Body of pancreas (tissue), 4 donors: Measurements from ENCODE around the gene CCR9. TPM values are rescaled to one million over a fixed set of nuclear protein-coding genes. Genes with fewer than 3 reads are reported as not detected.

Source experiments
- ATAC-seq: fragments of 150-250 bp; one replicate; pipeline ENCODE4 v1.9.1; 2016
- DNase-seq, 4 donors: peaks; one replicate each; pipeline ENCODE4 v3.0.0-alpha.2; 2019
- H3K27ac ChIP-seq, 4 donors: fragments of 200-600 bp; sonication (generic); 1 replicate in 3 of 4; 2 replicates in 1 of 4; pipeline versions ENCODE4 v1.5.1 to v1.6.1; 2016 to 2019; ENCODE audit warnings: mild to moderate bottlenecking in 1 of 4, mixed read lengths in 1 of 4, moderate library complexity in 1 of 4
- H3K27me3 ChIP-seq, 2 donors: fragments of 200-600 bp; sonication (generic); one replicate each; pipeline ENCODE4 v1.6.0; 2016; ENCODE audit warnings: mild to moderate bottlenecking in 1 of 2
- H3K36me3 ChIP-seq, 2 donors: fragments of 200-600 bp; sonication (generic); replicated peaks in 1 of 2; 2 replicates each; pipeline ENCODE4 v1.5.1; 2016; ENCODE audit warnings: low read depth in 2 of 2; ENCODE audit not compliant: insufficient read depth in 1 of 2
- H3K4me1 ChIP-seq: fragments of 200-600 bp; sonication (generic); one replicate; pipeline ENCODE4 v1.6.0; 2016
- H3K4me3 ChIP-seq, 2 donors: fragments of 200-600 bp; sonication (generic); 1 replicate in 1 of 2; 2 replicates in 1 of 2; pipeline ENCODE4 v1.5.1; 2016 to 2019
- H3K9me3 ChIP-seq, 3 donors: fragments of 200-600 bp; sonication (generic); 1 replicate in 2 of 3; 2 replicates in 1 of 3; pipeline ENCODE4 v1.5.1; 2016
- POLR2A ChIP-seq, 3 donors: fragments of 450-650 bp; IDR thresholded peaks; one replicate each; pipeline ENCODE4 v1.6.1; 2016; ENCODE audit warnings: antibody characterized with exemption in 3 of 3, mild to moderate bottlenecking in 2 of 3
- WGBS, 2 donors: methylation state at CpG; one replicate each; pipeline ENCODE4 v1.1.5; 2017; 5-methylcytosine and 5-hydroxymethylcytosine counted together
- intact Hi-C: fragments of 100-400 bp; cut with DNase I; formaldehyde crosslinking; loops from one replicate; pipeline ENCODE4 v1.15.1; 2023
- total RNA-seq, 2 donors: library from RNA; depleted of rRNA; stranded (reverse); fragments of >200 nt; gene quantifications; one replicate each; pipeline ENCODE4 v1.1.0, GENCODE V29; 2016
- TF ChIP-seq, protein P1 (sequence below), 7 experiments: fragments of 450-650 bp in 4 of 7; fragments of 200-600 bp in 3 of 7; sonication (generic) in 3 of 7; IDR thresholded peaks; one replicate each; pipeline ENCODE4 v1.5.1; 2016 to 2019; ENCODE audit warnings: antibody characterized with exemption in 7 of 7

Gene CCR9
- total RNA-seq, 2 donors from 2014 or later, result not detected

DNA sequence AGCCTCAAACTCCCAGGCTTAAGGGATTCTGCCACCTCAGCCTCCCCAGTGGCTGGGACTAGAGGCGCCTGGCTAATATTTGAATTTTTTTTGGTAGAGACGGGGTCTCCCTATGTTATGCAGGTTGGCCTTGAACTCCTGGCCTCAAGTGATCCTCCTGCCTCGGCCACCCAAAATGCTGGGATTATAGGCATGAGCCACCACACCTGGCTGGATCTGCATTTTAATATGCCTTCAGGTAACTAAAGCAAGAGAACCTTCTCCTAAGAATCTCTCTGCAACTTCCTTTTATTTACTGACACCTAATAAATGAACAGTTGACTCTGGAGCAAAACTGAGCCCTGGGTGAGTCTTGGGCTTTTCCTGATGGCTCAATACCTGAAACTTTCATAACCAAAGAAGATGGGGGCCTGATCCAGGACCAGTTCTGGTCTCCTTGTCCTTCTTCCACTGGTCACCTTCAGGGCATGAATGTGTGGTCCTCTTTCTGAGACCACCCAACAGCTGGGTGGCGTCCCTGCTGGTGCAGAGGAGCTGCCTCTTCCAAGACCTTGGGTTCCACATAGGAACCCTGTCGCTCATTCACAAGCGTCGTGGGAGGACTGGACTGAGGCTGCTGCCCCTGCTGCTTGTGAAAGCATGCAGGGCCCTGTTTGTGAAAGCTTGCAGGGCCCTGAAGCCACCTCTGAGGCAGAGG lies 28.2 kb downstream of the CCR9 start:
- Histone ChIP-seq H3K27ac (no peak overlapping the region), H3K4me1 (no peaks in the 10 kb centered on the region), H3K27me3 (no peaks in the 10 kb centered on the region), H3K9me3 (no peaks in the 10 kb centered on the region), H3K36me3 (peaks cover 0 to 6% of the 10 kb centered on the region in 2 donors), H3K4me3 (no peak overlapping the region)
- ATAC-seq (no peak), DNase-seq (no peak)
- TF ChIP-seq POLR2A (IDR thresholded peaks at IDR 0.05), result no peak
- TF ChIP-seq, protein P1, sequence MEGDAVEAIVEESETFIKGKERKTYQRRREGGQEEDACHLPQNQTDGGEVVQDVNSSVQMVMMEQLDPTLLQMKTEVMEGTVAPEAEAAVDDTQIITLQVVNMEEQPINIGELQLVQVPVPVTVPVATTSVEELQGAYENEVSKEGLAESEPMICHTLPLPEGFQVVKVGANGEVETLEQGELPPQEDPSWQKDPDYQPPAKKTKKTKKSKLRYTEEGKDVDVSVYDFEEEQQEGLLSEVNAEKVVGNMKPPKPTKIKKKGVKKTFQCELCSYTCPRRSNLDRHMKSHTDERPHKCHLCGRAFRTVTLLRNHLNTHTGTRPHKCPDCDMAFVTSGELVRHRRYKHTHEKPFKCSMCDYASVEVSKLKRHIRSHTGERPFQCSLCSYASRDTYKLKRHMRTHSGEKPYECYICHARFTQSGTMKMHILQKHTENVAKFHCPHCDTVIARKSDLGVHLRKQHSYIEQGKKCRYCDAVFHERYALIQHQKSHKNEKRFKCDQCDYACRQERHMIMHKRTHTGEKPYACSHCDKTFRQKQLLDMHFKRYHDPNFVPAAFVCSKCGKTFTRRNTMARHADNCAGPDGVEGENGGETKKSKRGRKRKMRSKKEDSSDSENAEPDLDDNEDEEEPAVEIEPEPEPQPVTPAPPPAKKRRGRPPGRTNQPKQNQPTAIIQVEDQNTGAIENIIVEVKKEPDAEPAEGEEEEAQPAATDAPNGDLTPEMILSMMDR (IDR thresholded peaks at IDR 0.05), result no peak
- intact Hi-C loops, result no loop called here
- WGBS, 2 donors, result 87 to 97% methylated on average over 4 to 7 of the region's 7 CpGs

DNA sequence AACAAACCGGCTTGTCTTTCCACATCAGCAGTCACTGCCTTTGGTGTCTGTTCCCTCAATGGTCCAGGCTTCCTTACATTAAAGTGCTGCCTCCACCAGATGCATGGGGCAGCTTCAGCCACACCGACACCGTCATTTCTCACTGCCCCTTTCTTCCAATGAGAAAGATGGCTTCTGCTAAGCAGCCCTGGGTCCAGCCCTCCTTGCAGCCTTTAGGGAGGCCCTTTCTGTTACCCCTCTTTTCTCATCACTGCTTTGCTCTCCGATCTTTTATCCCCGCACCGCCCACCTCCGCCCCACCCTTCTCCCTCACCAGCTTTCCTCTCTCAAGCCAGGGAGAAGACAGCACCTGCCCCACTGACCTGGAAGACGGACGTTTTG lies 28.7 kb downstream of the CCR9 start:
- intact Hi-C loops, result no loop called here
- 86 to 87% methylated on average over 9 of the region's 9 CpGs for WGBS, 2 donors
- Histone ChIP-seq H3K9me3 (no peaks in the 10 kb centered on the region), H3K36me3 (peaks cover 0 to 8% of the 10 kb centered on the region in 2 donors), H3K27ac (no peak overlapping the region), H3K4me3 (no peak overlapping the region), H3K27me3 (no peaks in the 10 kb centered on the region), H3K4me1 (no peaks in the 10 kb centered on the region)
- TF ChIP-seq POLR2A (IDR thresholded peaks at IDR 0.05), result no peak
- TF ChIP-seq, protein P1 (IDR thresholded peaks at IDR 0.05), result no peak
- ATAC-seq (no peak), DNase-seq (no peak)

DNA sequence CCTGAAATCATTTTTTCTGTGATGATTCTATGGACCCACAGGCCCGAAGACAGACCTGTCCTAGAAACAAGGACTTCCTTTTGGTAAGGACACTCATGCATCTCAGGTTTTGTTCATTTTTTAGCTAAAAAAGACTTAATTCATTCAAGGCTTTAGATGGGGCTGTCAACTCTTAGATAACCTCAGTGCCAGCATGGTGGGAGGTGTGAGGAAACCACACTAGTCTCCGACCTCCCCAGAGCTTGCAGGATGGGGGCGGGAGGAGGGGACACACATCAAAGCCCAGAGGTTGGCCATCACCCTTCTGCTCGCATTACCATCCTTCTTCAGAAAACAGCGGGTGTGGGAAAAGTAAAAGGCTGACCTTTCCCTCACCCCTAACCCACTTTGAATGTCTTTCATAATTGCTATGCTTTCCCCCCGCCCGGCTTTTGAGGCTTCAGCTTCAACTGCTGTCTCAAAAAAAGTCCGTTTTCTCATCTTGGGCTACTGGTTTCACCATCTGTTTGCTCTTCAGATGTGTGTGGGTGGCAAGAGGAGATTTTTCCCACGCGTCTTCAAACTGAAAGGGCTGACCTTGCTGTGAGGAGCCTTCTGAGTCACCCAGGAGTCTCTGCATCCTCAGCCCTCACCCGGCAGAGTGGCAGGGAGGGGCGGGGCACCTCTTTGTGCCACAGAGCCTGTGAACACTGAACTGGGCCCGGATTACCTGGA lies 29.3 kb downstream of the CCR9 start:
- intact Hi-C loops, result no loop called here
- Histone ChIP-seq H3K9me3 (no peaks in the 10 kb centered on the region), H3K4me3 (no peak overlapping the region), H3K4me1 (no peaks in the 10 kb centered on the region), H3K27me3 (no peaks in the 10 kb centered on the region), H3K36me3 (peaks cover 0 to 9% of the 10 kb centered on the region in 2 donors), H3K27ac (no peak overlapping the region)
- ATAC-seq, result no peak
- TF ChIP-seq POLR2A (IDR thresholded peaks at IDR 0.05), result no peak
- WGBS, 2 donors, result 59 to 67% methylated on average over 13 of the region's 13 CpGs
- peak in 1 of 4 donors; percentile 16 for DNase-seq

DNA sequence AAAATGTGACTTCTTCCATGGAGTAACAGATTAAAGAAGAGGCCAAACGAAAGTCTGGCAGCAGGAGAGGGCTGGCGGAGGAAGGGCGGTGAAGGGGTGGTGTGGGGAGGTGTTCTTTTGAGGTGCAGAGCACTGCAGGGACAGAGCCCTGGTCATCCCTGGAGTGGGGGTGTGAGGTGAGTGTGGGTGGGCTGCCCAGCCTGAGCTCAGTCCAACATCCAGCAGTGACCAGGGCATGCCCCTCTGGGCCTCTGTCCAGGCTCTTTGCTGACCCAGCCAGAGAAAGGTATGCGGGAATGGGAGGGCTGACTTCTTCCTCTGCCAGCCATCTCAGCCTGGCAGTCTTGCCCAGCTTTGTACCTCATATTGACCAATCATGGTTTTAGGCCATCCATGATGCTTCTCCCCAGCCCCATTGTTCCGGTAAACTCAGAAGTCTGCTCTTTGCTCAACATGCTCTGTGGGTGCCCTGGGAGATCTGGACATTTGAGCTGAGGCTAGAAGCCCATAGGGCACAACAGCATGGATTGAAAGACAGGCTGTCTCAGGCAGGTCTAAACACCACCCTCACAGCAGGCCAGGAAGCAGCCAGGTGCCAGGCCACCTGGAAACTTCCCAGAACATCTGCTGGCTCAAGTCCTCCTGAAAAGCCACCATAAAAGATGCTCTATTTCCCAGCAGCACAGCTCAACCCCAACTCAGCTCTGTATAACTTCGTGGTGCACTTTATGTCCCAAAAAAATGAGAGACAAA lies 31.0 kb downstream of the CCR9 start:
- 84 to 92% methylated on average over 6 of the region's 6 CpGs for WGBS, 2 donors
- Histone ChIP-seq H3K27me3 (no peaks in the 10 kb centered on the region), H3K4me1 (no peaks in the 10 kb centered on the region), H3K27ac (no peak overlapping the region), H3K4me3 (no peak overlapping the region), H3K9me3 (no peaks in the 10 kb centered on the region), H3K36me3 (peaks cover 0 to 22% of the 10 kb centered on the region in 2 donors)
- intact Hi-C loops, result no loop called here
- no peak for TF ChIP-seq POLR2A (IDR thresholded peaks at IDR 0.05)
- TF ChIP-seq, protein P1 (IDR thresholded peaks at IDR 0.05), result no peak
- no peak for ATAC-seq
- DNase-seq, result no peak
